ENCODE data around the gene KCTD10.
"Not testable (repeated sequence)": the region's sequence is repeated elsewhere in the genome, so short reads cannot be mapped to it uniquely, and the experiment has no call there.

- not testable (repeated sequence) for TF ChIP-seq CTCF (IDR thresholded peaks at IDR 0.05; ENCODE audit: insufficient read depth, low read length); GABPA (IDR thresholded peaks at IDR 0.05; ENCODE audit: low read depth); POLR2AphosphoS5 (IDR thresholded peaks at IDR 0.05; ENCODE audit: low read depth); REST (IDR thresholded peaks at IDR 0.05; ENCODE audit: insufficient replicate concordance, low read depth)
These were observed 3.4 kb downstream of the KCTD10 start for GRCh38 chr12:109473526-109474270.

Measured in HL-60 (cell line).